HCT116 (cell line): ENCODE measurements around the gene TOLLIP. TPM values are rescaled to one million over a fixed set of nuclear protein-coding genes. Genes with fewer than 3 reads are reported as not detected.

Experiments used
- ATAC-seq: fragments of 200-7000 bp; cut with Tn5 transposase; 2 replicates; pipeline ENCODE4 v1.9.1; 2020; ENCODE audit warnings: mild to moderate bottlenecking, moderate library complexity
- BruUV-seq: library from RNA; stranded (reverse); fragments of 400-500 nt; replicated peaks from 2 replicates; lab custom pipeline; 2021; lab: Mats Ljungman, UMichigan
- CTCF ChIA-PET: fragments of 300-600 bp; sonication (Branson Sonifier 250); formaldehyde crosslinking; loops from one replicate; lab custom pipeline; 2021; ENCODE audit warnings: antibody characterized with exemption; lab: Charles Lee
- POLR2A ChIA-PET: fragments of 300-600, 350-600 bp; sonication (Branson Sonifier 250); formaldehyde crosslinking; loops from one replicate; lab custom pipeline; 2021; ENCODE audit warnings: antibody characterized with exemption; lab: Charles Lee
- RAD21 ChIA-PET, 2 experiments: fragments of 300-600 bp; sonication (Branson Sonifier 250); formaldehyde crosslinking; loops; one replicate each; lab custom pipeline; 2023; ENCODE audit warnings: low total read pairs in 2 of 2; ENCODE audit not compliant: uncharacterized antibody in 2 of 2, unreplicated experiment in 2 of 2, low non-redundant PET in 1 of 2; lab: Charles Lee
- DNase-seq: peaks from one replicate; pipeline ENCODE4 v3.0.0-alpha.2; 2010; ENCODE audit warnings: low read depth, low spot score
- H2AFZ ChIP-seq: fragments of 200-600 bp; shearing (Covaris generic), sonication (generic); 2 replicates; pipeline ENCODE4 v1.6.1; 2017; ENCODE audit warnings: low read depth, mixed run types, mixed read lengths, antibody characterized with exemption, low read length; ENCODE audit not compliant: poor library complexity, severe bottlenecking
- H3K27ac ChIP-seq: 2 replicates; pipeline ENCODE4 v1.5.1; 2012; ENCODE audit warnings: low read depth, low read length
- H3K27me3 ChIP-seq: fragments of 200-600 bp; sonication (generic); 2 replicates; pipeline ENCODE4 v1.6.1; 2016; ENCODE audit warnings: mixed run types, low read length, mixed read lengths; ENCODE audit not compliant: insufficient read depth
- H3K36me3 ChIP-seq, 2 experiments: fragments of 200-500 bp in 1 of 2; fragments of 200-600 bp in 1 of 2; sonication (Bioruptor generic) in 1 of 2; sonication (generic) in 1 of 2; 2 replicates each; pipeline versions ENCODE4 v1.5.1 to v1.6.1; 2014 to 2016; ENCODE audit warnings: low read length in 2 of 2, inconsistent platforms in 1 of 2, mixed read lengths in 1 of 2, mixed run types in 1 of 2; ENCODE audit not compliant: insufficient read depth in 2 of 2, control insufficient read depth in 1 of 2
- H3K4me1 ChIP-seq, 2 experiments: fragments of 200-600 bp in 1 of 2; sonication (generic) in 1 of 2; 2 replicates each; pipeline versions ENCODE4 v1.5.1 to v1.6.1; 2012 to 2017; ENCODE audit warnings: low read length in 2 of 2, inconsistent platforms in 1 of 2, mild to moderate bottlenecking in 1 of 2, mixed read lengths in 1 of 2, mixed run types in 1 of 2, moderate library complexity in 1 of 2; ENCODE audit not compliant: insufficient read depth in 2 of 2, control insufficient read depth in 1 of 2
- H3K4me2 ChIP-seq: fragments of 200-600 bp; sonication (generic); 2 replicates; pipeline ENCODE4 v1.6.1; 2017; ENCODE audit warnings: mixed run types, low read length, mixed read lengths
- H3K4me3 ChIP-seq, 2 experiments: fragments of 200-600 bp in 1 of 2; sonication (generic) in 1 of 2; replicated peaks in 1 of 2; 2 replicates each; pipeline ENCODE4 v1.5.1; 2011 to 2016; ENCODE audit warnings: low read length in 2 of 2, control low read depth in 1 of 2, low read depth in 1 of 2, mild to moderate bottlenecking in 1 of 2, mixed read lengths in 1 of 2, mixed run types in 1 of 2
- H3K79me2 ChIP-seq: fragments of 200-600 bp; sonication (generic); 2 replicates; pipeline ENCODE4 v1.6.1; 2017; ENCODE audit warnings: mild to moderate bottlenecking, mixed run types, low read length, moderate library complexity, mixed read lengths; ENCODE audit not compliant: insufficient read depth
- H3K9ac ChIP-seq: fragments of 200-600 bp; sonication (generic); 2 replicates; pipeline ENCODE4 v1.6.1; 2016; ENCODE audit warnings: low read length, mixed read lengths
- H3K9me2 ChIP-seq: fragments of 200-600 bp; sonication (generic), shearing (Covaris generic); 2 replicates; pipeline ENCODE4 v1.6.1; 2017; ENCODE audit warnings: mixed run types, mild to moderate bottlenecking, moderate library complexity; ENCODE audit not compliant: insufficient read depth
- H3K9me3 ChIP-seq, 2 experiments: fragments of 200-500 bp in 1 of 2; fragments of 200-600 bp in 1 of 2; sonication (Bioruptor generic) in 1 of 2; sonication (generic) in 1 of 2; 2 replicates each; pipeline ENCODE4 v1.6.1; 2014 to 2017; ENCODE audit warnings: low read length in 2 of 2, mixed read lengths in 2 of 2, inconsistent platforms in 1 of 2, low read depth in 1 of 2, mild to moderate bottlenecking in 1 of 2, mixed run types in 1 of 2, moderate library complexity in 1 of 2; ENCODE audit not compliant: control insufficient read depth in 1 of 2, insufficient read depth in 1 of 2
- H4K20me1 ChIP-seq: fragments of 200-600 bp; sonication (generic), shearing (Covaris generic); 2 replicates; pipeline ENCODE4 v1.6.1; 2017; ENCODE audit warnings: mixed run types, mild to moderate bottlenecking, moderate library complexity; ENCODE audit not compliant: insufficient read depth
- EGR1 ChIP-seq: IDR thresholded peaks from 2 replicates; pipeline ENCODE4 v1.6.1; 2012; ENCODE audit warnings: low read depth
- ELF1 ChIP-seq: IDR thresholded peaks from 2 replicates; pipeline ENCODE4 v1.6.1; 2012; ENCODE audit warnings: low read depth, borderline replicate concordance
- EZH2 ChIP-seq: fragments of 200-600 bp; sonication (generic); IDR thresholded peaks from 2 replicates; pipeline ENCODE4 v1.6.1; 2017; ENCODE audit warnings: antibody characterized with exemption, mixed run types
- FOSL1 ChIP-seq: IDR thresholded peaks from 2 replicates; pipeline ENCODE4 v1.6.1; 2012; ENCODE audit warnings: low read depth
- POLR2A ChIP-seq: IDR thresholded peaks from 2 replicates; pipeline ENCODE4 v1.7.0; 2011; ENCODE audit warnings: borderline replicate concordance; ENCODE audit not compliant: insufficient read depth, insufficient read length; ENCODE audit errors: extremely low read depth
- SIN3A ChIP-seq: IDR thresholded peaks from 2 replicates; pipeline ENCODE4 v1.6.1; 2012; ENCODE audit warnings: low read depth
- YY1 ChIP-seq: IDR thresholded peaks from 2 replicates; pipeline ENCODE4 v1.6.1; 2011; ENCODE audit warnings: low read length, low read depth, moderate library complexity, mild to moderate bottlenecking; ENCODE audit not compliant: insufficient replicate concordance; ENCODE audit errors: extremely low read depth
- ZBTB33 ChIP-seq: IDR thresholded peaks from 2 replicates; pipeline ENCODE4 v1.6.1; 2011; ENCODE audit warnings: mild to moderate bottlenecking, low read length, moderate library complexity; ENCODE audit not compliant: insufficient replicate concordance; ENCODE audit errors: extremely low read depth
- ZFX ChIP-seq: fragments of 450-650 bp; IDR thresholded peaks from 2 replicates; pipeline ENCODE4 v1.6.1; 2017
- ZNF274 ChIP-seq: fragments of 200-500 bp; sonication (Bioruptor generic); IDR thresholded peaks from 2 replicates; pipeline ENCODE4 v1.6.1; 2014; ENCODE audit warnings: mild to moderate bottlenecking, low read depth, low read length, inconsistent platforms
- intact Hi-C: fragments of 100-400 bp; cut with micrococcal nuclease; formaldehyde crosslinking; loops from 2 replicates; pipeline ENCODE4 v1.10.0; 2022
- total RNA-seq: library from RNA; stranded (reverse); gene quantifications from one replicate; pipeline ENCODE4 v1.2.1, GENCODE V29; 2021; ENCODE audit not compliant: unreplicated experiment
- TF ChIP-seq, protein P1 (sequence below): IDR thresholded peaks from 2 replicates; pipeline ENCODE4 v1.6.1; 2012

TOLLIP gene
- total RNA-seq, 1 experiment from 2014 or later = 28.5 TPM

GRCh38 chr11:1239596-1240205 is 69.7 kb downstream of the TOLLIP start:
- Histone ChIP-seq H2AFZ (no peak overlapping the region), H4K20me1 (no peaks in the 10 kb centered on the region), H3K9me2 (no peaks in the 10 kb centered on the region), H3K79me2 (no peaks in the 10 kb centered on the region), H3K27me3 (no peaks in the 10 kb centered on the region), H3K9ac (no peak overlapping the region), H3K4me1 (peaks cover 0 to 3% of the 10 kb centered on the region in 2 experiments; a peak in 1 of 4 replicates), H3K4me2 (no peak overlapping the region), H3K4me3 (no peak overlapping the region), H3K36me3 (no peaks in the 10 kb centered on the region), H3K9me3 (no peaks in the 10 kb centered on the region), H3K27ac (no peak overlapping the region)
- ChIA-PET CTCF (no interaction called here), POLR2A (no interaction called here), RAD21 (no interaction called here)
- DNase-seq (no peak), ATAC-seq (no peak)
- intact Hi-C loops = no loop called here
- no peak for TF ChIP-seq ELF1
- no peak for TF ChIP-seq SIN3A
- TF ChIP-seq POLR2A = no peak
- no peak for TF ChIP-seq EGR1
- no peak for TF ChIP-seq ZNF274
- no peak for TF ChIP-seq EZH2
- TF ChIP-seq, protein P1, sequence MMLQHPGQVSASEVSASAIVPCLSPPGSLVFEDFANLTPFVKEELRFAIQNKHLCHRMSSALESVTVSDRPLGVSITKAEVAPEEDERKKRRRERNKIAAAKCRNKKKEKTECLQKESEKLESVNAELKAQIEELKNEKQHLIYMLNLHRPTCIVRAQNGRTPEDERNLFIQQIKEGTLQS = no peak
- no peak for TF ChIP-seq ZFX
- TF ChIP-seq ZBTB33 = no peak
- no peak for TF ChIP-seq YY1
- no peak for TF ChIP-seq FOSL1
- BruUV-seq = no TSS peak
